GM19468 (cell line): ENCODE results near the gene PVALEF.

Source experiments
- ATAC-seq: cut with Tn5 transposase; IDR thresholded peaks from one replicate; pipeline ENCODE4 v1.9.1; 2021; ENCODE audit warnings: mild to moderate bottlenecking, moderate library complexity, moderate number of reproducible peaks; ENCODE audit not compliant: unreplicated experiment; ENCODE audit errors: extremely low read depth

PVALEF gene

DNA sequence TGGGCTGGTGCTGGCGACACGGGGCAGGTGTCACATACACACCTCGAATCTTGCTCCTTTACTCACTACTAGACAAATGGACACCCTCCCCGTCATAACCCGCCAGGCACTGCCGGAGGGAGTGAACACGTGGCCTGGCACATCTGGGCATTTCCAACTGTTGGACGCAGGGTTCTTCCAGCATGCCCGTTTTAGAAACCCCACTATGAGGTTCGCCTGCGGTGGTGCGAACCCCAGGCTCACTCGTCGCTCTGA is 64.3 kb downstream of the PVALEF start:
- ATAC-seq, result no peak

DNA sequence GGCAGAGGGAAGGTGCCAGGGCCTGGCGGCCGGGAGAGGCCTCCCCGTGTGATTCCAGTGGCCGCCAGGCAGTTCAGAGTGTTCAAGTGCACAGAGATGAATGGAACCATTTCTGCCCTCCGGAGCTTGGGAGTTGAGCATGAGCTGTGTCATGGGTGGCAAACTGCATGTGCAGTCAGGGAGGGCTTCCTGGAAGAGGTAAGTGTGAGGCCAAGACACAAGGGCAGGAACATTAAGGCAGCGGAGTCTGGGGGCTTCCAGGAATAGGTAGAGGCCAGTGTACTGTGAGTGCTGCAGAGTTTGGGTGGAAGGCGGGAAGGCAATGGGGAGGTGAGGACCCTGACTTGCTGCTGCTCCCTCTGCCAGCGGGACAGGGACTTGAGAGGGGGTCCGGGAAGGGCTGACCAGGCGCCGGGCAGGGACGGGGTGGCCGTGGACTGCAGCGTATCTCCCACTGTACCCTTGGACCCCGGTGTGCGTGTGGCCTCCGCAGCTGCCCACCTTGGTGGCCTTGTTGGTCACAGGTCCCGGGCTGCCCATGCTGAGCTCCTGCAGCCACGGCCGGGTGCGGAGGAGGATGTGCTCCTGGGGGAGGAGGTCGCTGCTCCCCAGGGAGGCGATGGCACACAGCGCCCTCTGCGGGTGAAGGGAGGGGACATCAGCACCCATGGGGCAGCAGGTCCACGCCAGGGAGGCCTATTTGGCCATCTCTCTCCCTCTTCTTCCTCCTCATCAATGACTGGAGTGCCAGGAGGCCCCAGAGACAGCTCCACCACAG is 64.9 kb downstream of the PVALEF start:
- ATAC-seq, result no peak

DNA sequence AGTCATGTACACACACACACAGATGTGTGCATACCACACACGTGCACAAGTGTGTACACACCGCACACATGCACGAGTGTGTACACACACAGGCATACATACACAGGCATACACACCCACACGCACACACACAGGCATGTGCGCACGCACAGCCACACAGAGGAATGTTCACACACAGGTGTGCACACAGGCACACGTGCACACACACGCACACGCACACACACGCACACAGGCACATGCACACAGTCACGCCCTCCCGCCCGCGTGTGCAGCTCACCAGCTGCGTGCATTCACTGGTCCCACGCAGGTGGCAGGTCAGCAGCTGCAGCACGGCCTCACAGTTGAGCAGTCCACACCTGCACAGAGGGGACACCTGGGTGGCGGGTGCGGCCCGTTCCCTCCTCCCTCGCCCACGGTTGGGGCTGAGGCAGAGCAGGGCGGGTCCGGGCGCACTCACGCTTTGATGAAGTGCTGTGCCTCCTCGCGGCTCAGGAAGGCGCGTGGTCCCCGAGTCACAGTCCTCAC is 65.9 kb downstream of the PVALEF start:
- no peak for ATAC-seq

DNA sequence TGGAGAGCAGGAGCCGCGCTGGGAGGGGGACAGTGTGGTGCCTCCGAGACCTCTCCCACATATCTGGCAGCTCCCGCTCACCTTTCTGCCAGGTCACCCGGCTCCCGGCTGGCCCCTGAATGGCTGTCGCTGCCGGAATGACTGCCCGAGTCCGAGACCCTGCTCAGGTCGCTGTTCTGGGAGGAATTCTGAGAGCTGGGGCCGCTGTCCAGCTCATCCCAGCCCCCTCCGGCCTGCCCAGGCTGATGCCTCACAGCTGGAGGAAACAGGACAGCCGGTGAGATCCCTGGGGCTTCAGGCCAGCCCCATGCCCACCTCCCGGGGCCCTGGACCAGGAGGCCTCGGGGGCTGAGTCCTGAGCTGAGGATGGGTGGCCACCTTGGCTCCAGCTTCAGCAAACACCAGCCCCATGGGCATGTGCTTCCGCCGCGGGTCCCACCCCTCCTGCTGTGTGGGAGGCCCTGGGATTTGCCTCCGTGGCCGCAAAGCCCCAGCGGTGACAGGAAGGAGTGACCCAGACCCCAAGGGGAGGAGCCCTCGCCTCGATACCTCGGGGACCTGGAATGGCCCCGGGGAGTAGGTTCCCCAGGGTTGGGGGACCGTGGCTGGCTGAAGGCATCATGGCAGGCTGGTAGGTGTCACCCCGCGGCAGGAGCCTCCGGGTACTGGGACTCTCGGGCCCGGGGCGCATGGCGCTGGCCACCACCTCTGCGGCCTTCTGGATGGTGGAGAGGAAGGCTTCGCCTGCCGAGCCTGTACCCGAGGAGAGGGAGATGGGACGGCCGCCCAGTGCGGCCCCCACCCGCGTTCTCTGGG is 66.7 kb downstream of the PVALEF start:
- ATAC-seq, result no peak
